ENCODE data around the gene FOCAD. TPM values are rescaled to one million over a fixed set of nuclear protein-coding genes. Genes with fewer than 3 reads are reported as not detected.
A peak's percentile ranks its signal among the peaks of the same experiment; 100 is the strongest.

Gene FOCAD
- total and polyA plus RNA-seq, 12 donors = 11.7 to 41.3 (median 31.2) TPM

DNA sequence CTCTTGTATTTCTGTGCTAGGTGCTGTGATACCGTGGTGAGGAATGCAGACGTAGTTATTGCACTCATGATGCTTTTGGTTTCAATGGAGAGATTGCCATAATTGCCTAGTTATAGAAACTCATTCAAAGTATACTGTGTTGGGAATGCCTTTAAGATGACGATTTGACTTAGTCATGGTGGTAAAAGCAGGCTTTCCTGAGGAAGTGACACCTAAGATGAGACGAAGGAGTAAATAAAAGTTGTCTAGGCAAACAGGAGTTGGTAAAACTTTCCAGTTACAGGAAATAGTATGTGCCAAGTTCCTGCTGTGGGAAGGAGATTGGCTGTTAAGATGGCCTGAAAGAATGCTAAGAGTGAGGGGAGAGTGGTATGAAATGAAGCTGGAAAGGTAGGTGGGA, 48.1 kb downstream of the FOCAD start:
- 71 to 72% methylated on average over 4 of the region's 4 CpGs for WGBS, 2 donors
- TF ChIP-seq, protein P1, sequence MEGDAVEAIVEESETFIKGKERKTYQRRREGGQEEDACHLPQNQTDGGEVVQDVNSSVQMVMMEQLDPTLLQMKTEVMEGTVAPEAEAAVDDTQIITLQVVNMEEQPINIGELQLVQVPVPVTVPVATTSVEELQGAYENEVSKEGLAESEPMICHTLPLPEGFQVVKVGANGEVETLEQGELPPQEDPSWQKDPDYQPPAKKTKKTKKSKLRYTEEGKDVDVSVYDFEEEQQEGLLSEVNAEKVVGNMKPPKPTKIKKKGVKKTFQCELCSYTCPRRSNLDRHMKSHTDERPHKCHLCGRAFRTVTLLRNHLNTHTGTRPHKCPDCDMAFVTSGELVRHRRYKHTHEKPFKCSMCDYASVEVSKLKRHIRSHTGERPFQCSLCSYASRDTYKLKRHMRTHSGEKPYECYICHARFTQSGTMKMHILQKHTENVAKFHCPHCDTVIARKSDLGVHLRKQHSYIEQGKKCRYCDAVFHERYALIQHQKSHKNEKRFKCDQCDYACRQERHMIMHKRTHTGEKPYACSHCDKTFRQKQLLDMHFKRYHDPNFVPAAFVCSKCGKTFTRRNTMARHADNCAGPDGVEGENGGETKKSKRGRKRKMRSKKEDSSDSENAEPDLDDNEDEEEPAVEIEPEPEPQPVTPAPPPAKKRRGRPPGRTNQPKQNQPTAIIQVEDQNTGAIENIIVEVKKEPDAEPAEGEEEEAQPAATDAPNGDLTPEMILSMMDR (IDR thresholded peaks at IDR 0.05) = no peak
- Histone ChIP-seq H3K36me3 (peaks cover 0 to 4% (median 0%) of the 10 kb centered on the region in 9 donors), H3K4me3 (no peak overlapping the region), H3K27me3 (no peaks in the 10 kb centered on the region), H3K27ac (no peak overlapping the region), H3K9me3 (peaks cover 0 to 4% (median 0%) of the 10 kb centered on the region in 11 donors), H3K4me1 (peaks cover 3 to 16% (median 6%) of the 10 kb centered on the region in 9 donors)
- intact Hi-C loops (cut with DNase I) = loop anchor here in 1 of 10 donors (10.0 kb wide), 2 partner anchors 57 to 807 kb away; no protein-coding TSS in a partner anchor
- no peak for ATAC-seq
- no peak for DNase-seq

DNA sequence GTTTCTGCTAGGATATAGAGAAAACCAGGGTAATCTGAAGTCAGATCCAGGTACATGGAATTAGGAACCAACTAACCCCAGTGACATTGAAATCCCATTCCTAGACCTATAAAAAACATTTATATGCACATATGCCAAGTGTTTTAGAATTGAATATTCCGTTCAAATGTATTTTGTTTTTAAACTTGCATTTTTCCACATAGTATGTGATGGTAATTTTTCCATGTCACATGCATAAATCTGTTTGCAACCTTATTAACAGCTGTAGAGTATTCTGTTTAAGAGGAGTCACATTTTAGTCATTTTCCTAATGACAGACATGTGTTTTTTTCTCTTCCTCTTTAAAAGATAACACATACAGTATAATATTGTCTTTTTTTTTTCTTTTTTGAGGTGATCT, 50.2 kb downstream of the FOCAD start:
- Histone ChIP-seq H3K4me1 (peaks cover 0 to 4% (median 0%) of the 10 kb centered on the region in 9 donors), H3K27ac (no peak overlapping the region), H3K4me3 (no peak overlapping the region), H3K36me3 (peaks cover 0 to 9% (median 0%) of the 10 kb centered on the region in 9 donors), H3K9me3 (no peaks in the 10 kb centered on the region), H3K27me3 (no peaks in the 10 kb centered on the region)
- DNase-seq (no peak), ATAC-seq (no peak)
- TF ChIP-seq, protein P1 (IDR thresholded peaks at IDR 0.05) = no peak
- WGBS, 2 donors = 98 to 100% methylated on average over 1 of the region's 1 CpG
- intact Hi-C loops (cut with DNase I) = loop anchor here in 1 of 10 donors (10.0 kb wide), 2 partner anchors 59 to 809 kb away; no protein-coding TSS in a partner anchor

DNA sequence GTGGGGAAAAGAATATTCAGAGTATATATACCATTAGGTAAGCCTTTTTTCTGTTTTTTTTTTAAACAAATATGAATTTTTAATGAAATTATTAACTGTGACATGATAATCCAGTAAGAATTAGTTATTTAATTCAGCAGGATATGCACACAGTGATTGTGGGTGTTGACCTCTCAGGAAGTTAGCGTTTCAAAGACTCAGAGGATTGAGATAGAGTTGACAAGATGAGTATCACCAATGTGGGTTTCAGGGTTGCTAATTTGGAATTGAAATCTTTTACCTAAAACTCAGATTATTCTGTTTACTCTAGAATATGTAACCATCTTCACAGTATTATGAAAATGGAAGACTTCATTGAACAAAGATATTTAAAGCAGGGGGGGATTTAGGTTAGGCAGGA, 56.2 kb downstream of the FOCAD start:
- Histone ChIP-seq H3K36me3 (peaks cover 0 to 35% (median 3%) of the 10 kb centered on the region in 9 donors), H3K27ac (no peak overlapping the region), H3K4me1 (peaks cover 0 to 9% (median 0%) of the 10 kb centered on the region in 9 donors), H3K4me3 (no peak overlapping the region), H3K9me3 (no peaks in the 10 kb centered on the region), H3K27me3 (no peaks in the 10 kb centered on the region)
- no peak for ATAC-seq
- TF ChIP-seq, protein P1 (IDR thresholded peaks at IDR 0.05) = no peak
- WGBS, 2 donors = 70 to 80% methylated on average over 1 of the region's 1 CpG
- intact Hi-C loops (cut with DNase I) = no loop called here
- no peak for DNase-seq

DNA sequence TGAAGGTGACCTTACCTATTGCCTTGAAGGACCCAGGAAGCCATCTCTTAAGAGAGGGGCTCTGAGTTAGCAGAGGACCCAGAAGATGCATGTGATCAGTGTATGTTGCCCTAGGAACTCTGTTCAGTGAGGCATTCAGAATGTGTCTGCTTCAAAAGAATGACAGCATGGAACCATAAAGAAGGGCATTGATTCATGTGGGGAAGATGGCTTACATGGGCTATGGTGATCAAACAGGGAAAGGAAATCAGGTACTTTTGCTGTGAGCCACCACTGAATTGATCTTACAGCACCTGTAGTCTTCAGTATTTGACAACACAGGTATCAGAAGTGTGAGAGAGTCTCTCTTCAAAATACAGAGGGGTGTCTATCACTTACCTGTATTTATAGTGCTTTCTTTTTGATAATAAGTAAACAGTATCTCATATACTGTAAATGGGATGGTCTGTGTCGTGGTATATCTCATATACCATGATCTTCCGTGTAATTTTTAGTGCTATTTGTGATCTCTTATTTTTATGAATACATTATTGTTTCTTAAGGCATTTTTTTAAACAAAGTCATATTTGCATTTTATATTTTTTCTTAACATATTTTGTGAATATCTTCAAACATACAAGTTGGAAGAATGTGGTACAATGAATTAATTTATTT, 57.0 kb downstream of the FOCAD start:
- TF ChIP-seq, protein P1 (IDR thresholded peaks at IDR 0.05) = no peak
- DNase-seq = no peak
- Histone ChIP-seq H3K27ac (no peak overlapping the region), H3K9me3 (no peaks in the 10 kb centered on the region), H3K36me3 (peaks cover 0 to 35% (median 3%) of the 10 kb centered on the region in 9 donors), H3K27me3 (no peaks in the 10 kb centered on the region), H3K4me1 (peaks cover 0 to 9% (median 0%) of the 10 kb centered on the region in 9 donors), H3K4me3 (no peak overlapping the region)
- WGBS, 2 donors = 97 to 100% methylated on average over 2 of the region's 2 CpGs
- intact Hi-C loops (cut with DNase I) = no loop called here
- peak in 1 of 8 donors; percentile 22 for ATAC-seq

Measured in heart right ventricle (tissue), 16 donors.